ENCODE data around the gene BNIP3.

BNIP3 gene

DNA sequence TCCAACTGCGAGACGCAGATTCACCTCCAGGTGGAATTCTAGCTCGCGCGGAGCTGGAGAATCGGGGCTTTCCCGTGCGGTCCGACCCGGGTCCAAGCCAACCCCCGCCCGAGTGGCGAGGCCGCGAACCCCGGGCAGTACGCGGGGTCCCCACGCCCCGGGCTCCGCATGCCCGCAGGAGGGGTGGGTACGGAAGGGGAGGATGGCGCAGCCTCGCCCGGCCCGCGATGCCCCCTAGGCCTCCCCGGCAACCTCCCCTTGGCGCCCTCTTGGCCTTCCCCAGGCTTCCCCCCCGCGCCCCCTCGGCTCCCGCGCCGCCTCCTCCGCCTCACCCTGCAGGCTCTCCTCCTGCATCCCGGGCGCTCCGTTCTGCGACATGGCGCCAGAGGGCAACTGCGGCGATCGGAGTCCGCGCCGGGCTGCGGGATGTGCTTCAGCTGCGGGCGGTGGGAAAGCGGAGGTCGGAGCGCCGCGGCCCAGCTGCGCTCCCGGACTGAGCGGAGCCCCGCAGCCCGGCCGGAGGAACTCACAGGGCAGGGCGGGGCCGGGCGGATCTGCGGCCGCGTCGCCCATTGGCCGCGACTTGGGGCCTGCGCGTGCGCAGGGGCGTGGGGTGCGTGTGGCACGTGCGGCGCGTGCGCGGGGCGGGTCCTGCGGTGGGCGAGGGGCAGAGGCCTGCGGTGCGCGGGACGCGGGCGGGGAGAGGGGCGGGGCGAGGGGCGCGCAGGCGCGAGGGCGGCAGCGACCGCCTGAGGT lies at the start of gene BNIP3:
Gene BNIP3, minus strand, starts transcription at position 495 of the 756 bp plus-strand sequence. Its CDS starts 117 bp downstream, at position 378.
- peaks cover 38% of the 10 kb centered on the region for H3K4me1 Mint-ChIP-seq (ENCODE audit: low read depth)
- H3K9me3 Mint-ChIP-seq = no peaks in the 10 kb centered on the region
- peaks cover 22% of the 10 kb centered on the region for H3K36me3 Mint-ChIP-seq (ENCODE audit: low read depth)
- H3K4me3 Mint-ChIP-seq = peak within 1 kb of the TSS; percentile 87
- H3K27me3 Mint-ChIP-seq = no peaks in the 10 kb centered on the region
- peak within 1 kb of the TSS; percentile 61 for H3K27ac Mint-ChIP-seq

GRCh38 chr10:132030898-132031463 lies 49.3 kb upstream of the BNIP3 start:
- peaks cover 74% of the 10 kb centered on the region for H3K27me3 Mint-ChIP-seq
- H3K9me3 Mint-ChIP-seq = no peaks in the 10 kb centered on the region
- no peaks in the 10 kb centered on the region for H3K4me1 Mint-ChIP-seq (ENCODE audit: low read depth)

GRCh38 chr10:132028706-132029105 lies 47.0 kb upstream of the BNIP3 start:
- Mint-ChIP-seq H3K27ac (no peak overlapping the region), H3K4me3 (no peak overlapping the region), H3K4me1 (ENCODE audit: low read depth) (no peaks in the 10 kb centered on the region), H3K9me3 (no peaks in the 10 kb centered on the region), H3K27me3 (peaks cover 70% of the 10 kb centered on the region), H3K36me3 (ENCODE audit: low read depth) (no peaks in the 10 kb centered on the region)

More at GRCh38 chr10:132030898-132031463, 49.3 kb upstream of the BNIP3 start:
- H3K36me3 Mint-ChIP-seq (ENCODE audit: low read depth) = no peaks in the 10 kb centered on the region
- H3K4me3 Mint-ChIP-seq = no peak overlapping the region
- H3K27ac Mint-ChIP-seq = no peak overlapping the region

- peaks cover 67% of the 10 kb centered on the region for H3K27me3 Mint-ChIP-seq
- H3K27ac Mint-ChIP-seq = no peak overlapping the region
- peaks cover 5% of the 10 kb centered on the region for H3K4me1 Mint-ChIP-seq (ENCODE audit: low read depth)
- H3K4me3 Mint-ChIP-seq = no peak overlapping the region
- no peaks in the 10 kb centered on the region for H3K9me3 Mint-ChIP-seq
- H3K36me3 Mint-ChIP-seq (ENCODE audit: low read depth) = no peaks in the 10 kb centered on the region
These were observed 45.8 kb upstream of the BNIP3 start for GRCh38 chr10:132027423-132027983.

DNA sequence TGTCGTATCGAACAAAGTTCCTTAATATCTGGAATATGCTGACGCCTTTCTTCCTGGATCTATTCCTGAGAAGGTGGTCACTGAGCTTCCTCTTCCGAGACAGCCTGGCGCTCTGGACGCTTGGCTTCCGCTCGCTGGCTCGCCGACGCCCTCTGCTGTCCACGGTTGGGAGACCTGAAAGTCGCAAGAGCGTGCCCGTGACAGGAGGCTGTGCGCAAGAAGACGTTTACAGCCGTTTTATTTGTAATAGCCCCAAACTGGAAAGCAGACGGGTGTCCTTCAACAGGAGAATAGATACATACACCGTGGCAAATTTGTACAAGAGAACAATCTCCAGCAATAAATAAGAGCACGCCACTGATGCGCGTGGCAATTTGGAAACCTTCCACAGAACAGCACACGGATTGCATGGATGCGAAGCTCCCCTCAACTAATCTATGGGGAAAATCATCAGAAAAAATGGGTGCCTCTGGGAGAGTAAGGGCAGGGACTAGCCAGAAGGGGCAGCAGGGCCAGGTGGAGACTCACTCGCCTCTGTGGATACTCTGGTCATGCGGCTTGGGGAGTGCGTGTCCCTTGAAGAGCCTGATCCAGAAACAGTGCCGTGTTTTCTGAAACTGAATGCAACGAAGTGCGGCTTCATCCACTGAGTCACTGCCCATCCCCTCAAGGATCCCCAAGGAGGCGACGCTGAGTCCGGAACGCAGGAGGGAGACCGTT lies 41.5 kb upstream of the BNIP3 start:
- H3K9me3 Mint-ChIP-seq = no peaks in the 10 kb centered on the region
- no peak overlapping the region for H3K27ac Mint-ChIP-seq
- H3K4me3 Mint-ChIP-seq = peak overlapping the region; percentile 4
- H3K4me1 Mint-ChIP-seq (ENCODE audit: low read depth) = peaks cover 5% of the 10 kb centered on the region
- peaks cover 39% of the 10 kb centered on the region for H3K27me3 Mint-ChIP-seq
- no peaks in the 10 kb centered on the region for H3K36me3 Mint-ChIP-seq (ENCODE audit: low read depth)

DNA sequence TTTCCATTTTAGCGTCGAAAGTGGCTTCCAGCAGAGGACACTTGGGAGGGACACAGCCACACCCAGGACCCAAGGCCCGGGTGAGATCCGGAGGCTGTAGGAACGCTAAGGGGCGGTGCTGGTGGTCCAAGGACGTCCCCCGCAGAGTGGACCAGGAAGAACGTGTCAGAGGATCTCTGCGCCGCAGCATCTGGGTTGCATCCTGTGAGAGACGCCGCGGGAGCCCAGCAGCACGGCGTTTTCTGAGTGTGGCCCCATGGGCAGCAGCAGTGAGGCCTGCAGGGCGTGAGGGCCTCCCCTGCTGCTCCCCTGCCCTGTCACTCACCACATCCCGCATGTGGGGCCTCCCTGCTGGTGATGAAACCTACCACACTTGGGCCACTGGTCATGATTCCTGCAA lies 40.5 kb upstream of the BNIP3 start:
- no peaks in the 10 kb centered on the region for H3K36me3 Mint-ChIP-seq (ENCODE audit: low read depth)
- no peak overlapping the region for H3K4me3 Mint-ChIP-seq
- H3K27ac Mint-ChIP-seq = no peak overlapping the region
- H3K4me1 Mint-ChIP-seq (ENCODE audit: low read depth) = peaks cover 5% of the 10 kb centered on the region
- no peaks in the 10 kb centered on the region for H3K9me3 Mint-ChIP-seq
- peaks cover 31% of the 10 kb centered on the region for H3K27me3 Mint-ChIP-seq

- H3K4me3 Mint-ChIP-seq = no peak overlapping the region
- no peaks in the 10 kb centered on the region for H3K9me3 Mint-ChIP-seq
- H3K4me1 Mint-ChIP-seq (ENCODE audit: low read depth) = peaks cover 5% of the 10 kb centered on the region
- no peaks in the 10 kb centered on the region for H3K36me3 Mint-ChIP-seq (ENCODE audit: low read depth)
- peaks cover 27% of the 10 kb centered on the region for H3K27me3 Mint-ChIP-seq
- no peak overlapping the region for H3K27ac Mint-ChIP-seq
These were observed 39.9 kb upstream of the BNIP3 start for GRCh38 chr10:132021504-132022143.

DNA sequence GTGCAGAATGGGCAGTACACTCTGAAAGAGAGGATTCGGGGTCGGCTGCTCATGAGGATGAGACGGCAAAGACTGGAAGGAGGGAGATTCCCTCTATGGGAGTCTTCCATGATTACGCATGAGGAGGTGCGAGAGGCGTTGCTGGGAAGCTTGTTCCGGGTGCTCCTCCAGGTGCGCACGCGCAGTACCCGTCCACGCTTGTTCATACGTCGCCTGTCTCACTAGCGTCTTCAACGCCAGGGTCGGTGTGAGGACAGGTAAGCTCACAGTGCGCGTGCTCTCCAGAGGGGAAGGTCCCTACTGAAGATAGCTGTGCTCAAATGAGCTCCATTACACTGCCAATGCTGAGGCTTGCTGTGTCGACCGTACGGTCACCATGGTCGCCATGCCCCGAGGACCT lies 39.3 kb upstream of the BNIP3 start:
- H3K36me3 Mint-ChIP-seq (ENCODE audit: low read depth) = no peaks in the 10 kb centered on the region
- H3K27me3 Mint-ChIP-seq = peaks cover 22% of the 10 kb centered on the region
- no peak overlapping the region for H3K27ac Mint-ChIP-seq
- peaks cover 5% of the 10 kb centered on the region for H3K4me1 Mint-ChIP-seq (ENCODE audit: low read depth)
- no peaks in the 10 kb centered on the region for H3K9me3 Mint-ChIP-seq
- no peak overlapping the region for H3K4me3 Mint-ChIP-seq

- Mint-ChIP-seq H3K27me3 (peaks cover 19% of the 10 kb centered on the region), H3K4me3 (no peak overlapping the region), H3K4me1 (ENCODE audit: low read depth) (peaks cover 5% of the 10 kb centered on the region), H3K9me3 (no peaks in the 10 kb centered on the region), H3K27ac (no peak overlapping the region), H3K36me3 (ENCODE audit: low read depth) (no peaks in the 10 kb centered on the region)
These were observed 38.7 kb upstream of the BNIP3 start for GRCh38 chr10:132020456-132020855.

- Mint-ChIP-seq H3K27ac (no peak overlapping the region), H3K9me3 (no peaks in the 10 kb centered on the region), H3K36me3 (ENCODE audit: low read depth) (no peaks in the 10 kb centered on the region), H3K4me3 (no peak overlapping the region), H3K27me3 (peaks cover 11% of the 10 kb centered on the region), H3K4me1 (ENCODE audit: low read depth) (peaks cover 5% of the 10 kb centered on the region)
These were observed 37.6 kb upstream of the BNIP3 start for GRCh38 chr10:132019366-132019765.

DNA sequence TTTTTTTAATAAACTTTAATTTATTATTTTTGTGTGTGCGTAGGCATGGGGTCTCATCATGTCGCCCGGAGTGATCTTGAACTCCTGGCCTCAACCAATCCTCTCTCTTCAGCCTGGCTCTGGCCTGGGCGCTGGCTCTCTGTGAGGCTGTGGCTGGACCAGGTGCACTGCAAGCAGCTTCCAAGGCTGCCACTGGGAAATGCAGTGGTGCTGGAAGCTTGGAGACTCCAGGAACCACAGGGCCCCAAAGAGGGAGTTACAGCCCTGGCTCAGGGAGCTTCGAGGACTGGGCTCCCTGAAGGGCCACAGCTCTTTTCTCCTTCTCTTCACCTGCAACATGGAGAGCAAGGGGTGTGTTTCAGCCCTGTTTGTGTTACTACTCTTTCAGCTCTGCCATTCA lies 36.7 kb upstream of the BNIP3 start:
- Mint-ChIP-seq H3K4me1 (ENCODE audit: low read depth) (peaks cover 5% of the 10 kb centered on the region), H3K4me3 (no peak overlapping the region), H3K27ac (no peak overlapping the region), H3K27me3 (peaks cover 6% of the 10 kb centered on the region), H3K36me3 (ENCODE audit: low read depth) (no peaks in the 10 kb centered on the region), H3K9me3 (no peaks in the 10 kb centered on the region)

GRCh38 chr10:132016514-132016913 lies 34.8 kb upstream of the BNIP3 start:
- Mint-ChIP-seq H3K27ac (no peak overlapping the region), H3K4me1 (ENCODE audit: low read depth) (no peaks in the 10 kb centered on the region), H3K9me3 (no peaks in the 10 kb centered on the region), H3K36me3 (ENCODE audit: low read depth) (no peaks in the 10 kb centered on the region), H3K27me3 (no peaks in the 10 kb centered on the region), H3K4me3 (no peak overlapping the region)

- no peak overlapping the region for H3K4me3 Mint-ChIP-seq
These were observed 29.7 kb upstream of the BNIP3 start for GRCh38 chr10:132011445-132011844.

GRCh38 chr10:132011024-132011423 lies 29.3 kb upstream of the BNIP3 start:
- no peaks in the 10 kb centered on the region for H3K36me3 Mint-ChIP-seq (ENCODE audit: low read depth)
- H3K9me3 Mint-ChIP-seq = no peaks in the 10 kb centered on the region
- H3K27ac Mint-ChIP-seq = no peak overlapping the region
- peaks cover 7% of the 10 kb centered on the region for H3K27me3 Mint-ChIP-seq
- no peak overlapping the region for H3K4me3 Mint-ChIP-seq
- H3K4me1 Mint-ChIP-seq (ENCODE audit: low read depth) = no peaks in the 10 kb centered on the region

More at GRCh38 chr10:132011445-132011844, 29.7 kb upstream of the BNIP3 start:
- H3K9me3 Mint-ChIP-seq = no peaks in the 10 kb centered on the region
- H3K4me1 Mint-ChIP-seq (ENCODE audit: low read depth) = no peaks in the 10 kb centered on the region
- no peak overlapping the region for H3K27ac Mint-ChIP-seq
- H3K36me3 Mint-ChIP-seq (ENCODE audit: low read depth) = no peaks in the 10 kb centered on the region
- peaks cover 7% of the 10 kb centered on the region for H3K27me3 Mint-ChIP-seq

Data from stimulated activated naive CD8-positive, alpha-beta T cell treated with anti-CD3 and anti-CD28 coated beads, Interleukin-15, Interleukin-2, amounts not matched to agents 100 ng/mL and 50 ng/mL, for 24 hours (primary cell).